Hindlimb muscle (tissue), 1 donor: ENCODE results near the gene TSPOAP1. TPM values are rescaled to one million over a fixed set of nuclear protein-coding genes. Genes with fewer than 3 reads are reported as not detected.

Experiments
- DNase-seq: peaks from one replicate; pipeline ENCODE4 v3.0.0-alpha.2; 2013
- polyA plus RNA-seq: library from polyadenylated mRNA; unstranded; fragments of 120-200 nt; gene quantifications from one replicate; pipeline ENCODE4 v1.2.1, GENCODE V29; 2013; ENCODE audit not compliant: insufficient read length

TSPOAP1 gene
- polyA plus RNA-seq, 1 donor, result 5.5 TPM

- no peak for DNase-seq
Measured at GRCh38 chr17:58315281-58315711, 13.3 kb downstream of the TSPOAP1 start.

DNA sequence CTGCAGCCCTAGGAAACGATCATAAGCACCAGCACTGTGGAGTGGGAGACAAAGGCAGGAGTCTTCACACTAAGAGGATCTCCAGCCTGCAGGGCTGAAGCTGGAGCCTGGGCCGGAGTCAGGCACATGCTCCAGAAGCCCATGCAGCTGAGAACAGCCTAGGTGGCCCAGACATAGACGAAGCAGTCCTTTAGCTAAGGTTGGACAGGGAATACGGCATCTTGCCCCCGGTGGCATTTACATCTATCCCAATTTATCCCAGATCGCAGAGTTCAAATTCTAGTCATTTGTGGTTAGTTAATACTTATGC lies 13.9 kb downstream of the TSPOAP1 start:
- DNase-seq, result no peak

- no peak for DNase-seq
Measured at GRCh38 chr17:58313815-58314705, 14.5 kb downstream of the TSPOAP1 start.

DNA sequence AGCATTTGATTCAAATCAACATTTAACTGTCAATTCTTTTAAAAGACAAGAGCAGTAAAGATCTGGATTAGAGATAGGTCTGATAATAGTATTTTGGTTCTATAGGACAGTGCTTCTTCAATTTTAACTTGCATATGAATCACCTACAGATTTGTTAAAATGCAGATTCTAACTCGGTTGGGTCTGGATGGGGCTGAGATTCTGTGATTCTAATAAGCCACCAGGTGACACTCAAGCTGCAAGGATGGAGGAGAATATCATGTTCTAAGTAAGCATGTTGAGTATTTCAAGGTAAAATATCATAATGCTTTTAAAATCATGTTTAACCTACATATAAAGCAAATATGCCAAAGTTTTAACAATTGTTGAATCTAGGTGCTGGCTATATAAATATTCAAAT lies 15.8 kb downstream of the TSPOAP1 start:
- no peak for DNase-seq

DNA sequence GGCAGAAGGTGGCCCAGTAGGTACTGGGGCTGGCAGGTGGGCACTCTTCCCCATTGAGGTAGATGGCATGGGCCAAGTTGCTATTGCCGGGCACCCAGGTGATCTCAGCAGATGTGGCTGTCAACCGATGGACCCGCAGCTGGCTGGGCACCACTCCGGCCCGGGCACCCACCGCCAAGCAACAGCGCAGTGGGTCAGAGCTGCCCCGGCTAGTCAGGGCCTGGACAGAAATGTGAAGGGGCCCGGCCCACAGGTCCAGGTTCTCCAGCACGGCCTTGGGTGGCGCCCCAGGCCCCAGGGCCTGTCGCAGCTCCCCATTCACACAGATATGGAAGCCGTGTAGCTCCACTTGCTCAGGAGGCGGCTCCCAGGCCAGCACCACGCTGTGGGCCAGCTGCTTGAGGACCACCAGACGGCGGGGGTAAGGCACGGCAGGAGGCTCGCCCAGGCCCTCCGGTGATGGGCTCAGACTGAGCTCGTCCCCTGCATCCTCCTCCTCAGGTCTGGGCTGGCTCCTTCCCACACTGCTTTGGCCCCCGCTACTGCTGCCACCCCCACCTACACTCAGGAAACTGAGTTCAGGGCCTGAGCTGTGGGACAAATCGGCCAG lies 16.5 kb downstream of the TSPOAP1 start:
- no peak for DNase-seq

- no peak for DNase-seq
Measured at GRCh38 chr17:58311429-58311894, 17.1 kb downstream of the TSPOAP1 start.

- DNase-seq, result no peak
Measured at GRCh38 chr17:58310511-58311428, 17.8 kb downstream of the TSPOAP1 start.

DNA sequence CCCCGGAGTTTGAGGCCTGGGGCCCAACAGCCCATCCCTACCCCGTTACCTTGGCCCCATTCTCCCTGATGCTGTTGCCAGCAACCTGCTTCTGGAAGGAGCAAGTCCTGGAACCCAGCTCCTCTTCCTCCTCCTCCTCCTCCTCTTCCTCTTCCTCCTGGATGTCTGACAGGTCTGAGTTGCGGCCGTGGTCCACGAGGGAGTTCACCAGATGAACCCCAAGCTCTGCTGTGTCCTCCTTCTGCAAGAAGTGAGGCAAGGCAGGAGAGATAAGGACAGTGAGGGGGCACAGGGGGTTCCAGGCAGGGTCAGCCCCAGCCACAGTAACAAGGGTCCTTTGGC lies 18.7 kb downstream of the TSPOAP1 start:
- no peak for DNase-seq

DNA sequence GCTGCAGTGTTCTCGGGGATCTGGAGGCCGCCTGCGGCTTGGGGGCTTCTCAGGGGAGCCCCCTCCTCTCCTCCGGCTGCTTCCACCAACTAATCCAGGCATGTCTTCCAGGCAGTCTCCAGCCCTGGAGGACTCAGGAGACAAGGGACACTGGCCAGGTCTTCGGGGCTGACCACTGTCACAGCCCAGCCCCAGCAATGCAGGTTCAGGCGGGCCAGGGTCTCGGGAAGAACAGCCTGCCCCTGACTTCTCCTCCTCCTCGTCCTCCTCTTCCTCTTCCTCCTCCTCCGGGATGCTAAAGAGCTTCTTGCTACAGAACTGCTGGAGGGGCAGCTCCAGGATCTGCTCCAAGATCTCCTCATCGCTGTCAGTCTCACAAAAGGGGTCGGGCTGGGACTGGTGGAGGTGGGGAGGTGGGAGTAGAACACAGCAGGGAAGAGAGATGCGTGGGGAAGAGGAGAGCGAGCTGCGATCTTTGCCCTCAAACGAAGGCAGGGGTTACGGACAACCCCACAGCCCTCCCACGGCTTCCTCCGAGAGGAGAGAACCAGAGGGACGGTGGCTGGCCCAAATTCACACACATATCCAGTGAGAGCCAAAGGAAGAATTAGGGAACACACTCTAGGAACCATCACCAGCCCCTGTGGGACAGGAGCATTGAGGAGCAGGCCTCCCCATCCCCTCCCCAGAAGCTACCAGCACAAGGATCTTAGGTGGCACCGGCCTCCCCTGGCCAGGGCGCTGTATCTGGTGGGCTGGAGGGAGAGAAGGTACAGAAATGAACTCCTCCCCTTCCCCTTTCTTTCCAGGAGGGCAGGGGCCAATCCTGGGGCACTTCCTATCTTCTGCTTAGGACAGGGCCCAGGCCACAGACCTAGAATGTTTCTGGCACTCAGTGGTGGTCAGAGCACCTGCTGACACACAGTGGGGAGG lies 19.3 kb downstream of the TSPOAP1 start:
- DNase-seq, result no peak

- no peak for DNase-seq
Measured at GRCh38 chr17:58308173-58308984, 20.2 kb downstream of the TSPOAP1 start.

- no peak for DNase-seq
Measured at GRCh38 chr17:58307468-58308172, 21.0 kb downstream of the TSPOAP1 start.

DNA sequence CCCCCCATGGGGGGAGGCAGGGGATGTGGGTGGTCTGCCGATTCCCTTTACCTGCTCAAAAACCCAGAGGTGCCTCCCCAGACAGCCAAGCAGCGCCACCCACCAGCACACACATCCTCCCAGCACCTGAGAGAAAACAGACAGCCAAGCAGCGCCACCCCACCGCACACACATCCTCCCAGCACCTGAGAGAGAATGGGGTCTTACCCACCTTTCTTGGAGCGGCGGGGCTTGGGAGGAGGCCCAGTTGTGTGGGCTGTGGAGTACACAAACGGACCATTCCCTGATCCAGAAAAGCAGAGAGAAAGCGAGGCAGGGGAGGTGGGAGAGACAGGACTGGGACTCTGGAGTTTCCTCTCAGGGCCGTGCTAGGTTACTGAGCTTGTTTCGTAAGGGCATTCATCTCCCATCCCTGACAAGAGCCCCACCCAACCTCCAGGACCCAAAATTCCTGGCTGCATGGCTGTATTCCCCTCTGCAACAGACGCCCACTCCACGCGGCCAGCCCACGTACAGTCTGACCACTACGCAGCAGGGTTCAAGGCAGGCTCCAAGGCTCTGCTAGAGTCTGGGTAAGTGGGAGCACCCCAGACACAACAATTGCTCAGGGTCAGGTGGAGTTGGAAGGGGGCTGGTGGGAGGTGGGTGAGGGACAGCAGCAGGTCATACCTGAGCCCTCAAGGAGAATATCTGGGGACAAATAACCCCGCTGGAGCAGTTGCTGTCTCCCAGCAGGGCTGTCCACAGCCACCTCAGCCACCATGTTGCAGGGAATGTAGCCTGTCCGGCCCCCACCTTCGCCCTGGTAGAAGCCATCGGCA lies 22.3 kb downstream of the TSPOAP1 start:
- no peak for DNase-seq

GRCh38 chr17:58305626-58306025 lies 23.0 kb downstream of the TSPOAP1 start:
- DNase-seq, result no peak

- no peak for DNase-seq
Measured at GRCh38 chr17:58304750-58305486, 23.7 kb downstream of the TSPOAP1 start.

DNA sequence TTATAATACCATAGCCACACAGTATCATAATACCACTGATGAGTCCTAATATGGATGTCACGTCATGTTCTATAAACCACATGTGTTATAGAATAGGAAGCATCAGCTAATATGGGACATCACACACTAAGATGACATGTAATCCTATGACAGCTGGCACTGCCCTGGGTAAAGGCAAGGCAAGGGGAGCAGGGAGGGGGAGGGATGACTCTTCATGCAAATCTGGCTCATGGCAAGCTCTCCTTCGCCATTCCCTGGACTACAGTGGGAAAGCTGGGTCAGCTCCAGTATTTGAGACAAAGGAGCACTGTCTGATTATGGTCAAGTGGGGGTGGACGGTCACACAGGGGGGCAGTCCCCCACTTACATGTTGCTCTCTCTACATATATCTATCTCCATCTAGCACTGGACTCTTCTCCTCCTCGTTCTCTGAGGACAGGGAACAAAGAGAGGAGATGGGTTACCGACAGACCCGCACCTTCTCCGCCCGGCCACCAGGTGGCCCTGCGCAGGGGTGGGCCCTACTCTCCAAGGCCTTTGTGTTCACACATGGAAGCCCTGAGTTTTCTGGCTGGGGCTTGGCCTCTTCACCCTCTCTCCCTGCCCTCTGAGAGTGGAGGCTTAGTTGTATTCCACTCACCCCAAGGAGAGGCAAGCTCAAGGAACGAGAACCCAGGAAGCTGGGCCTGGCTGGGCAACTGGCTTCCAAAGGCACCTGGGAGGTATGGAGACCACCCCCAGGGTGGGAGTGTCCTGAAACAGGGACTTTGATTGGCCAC lies 24.4 kb downstream of the TSPOAP1 start:
- DNase-seq, result no peak

DNA sequence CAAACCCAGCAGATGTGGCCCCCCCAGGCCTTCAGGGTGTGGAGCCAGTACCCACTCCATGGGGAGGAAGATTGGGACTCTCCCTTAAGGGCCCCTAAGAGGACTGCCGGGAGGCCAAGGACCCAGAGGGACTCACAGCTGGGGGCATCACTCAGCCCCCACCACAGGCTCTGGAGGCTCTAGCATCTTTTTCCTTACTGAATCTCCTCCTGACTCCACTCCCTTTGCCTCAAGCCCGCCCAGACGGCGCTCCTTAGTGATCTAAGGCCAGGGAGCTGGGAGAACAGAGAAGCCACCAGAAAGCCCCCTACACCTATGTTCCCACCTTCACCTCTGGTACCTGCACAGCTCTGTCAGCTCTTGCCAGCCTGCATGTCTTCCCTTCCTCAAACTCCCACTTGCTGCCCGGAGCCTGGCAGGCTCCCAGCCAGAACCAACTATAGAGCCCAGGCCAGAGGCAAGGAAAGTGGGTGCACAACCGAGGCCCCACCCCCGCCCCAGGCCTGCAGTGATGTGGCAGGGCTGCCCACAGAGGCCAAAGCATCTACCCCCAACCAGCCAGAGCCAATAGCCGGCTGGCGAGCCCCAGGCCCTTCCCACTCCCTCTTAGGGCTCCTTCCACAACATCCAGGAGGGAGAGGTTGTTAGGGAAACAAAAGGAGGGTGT lies 25.5 kb downstream of the TSPOAP1 start:
- no peak for DNase-seq

DNA sequence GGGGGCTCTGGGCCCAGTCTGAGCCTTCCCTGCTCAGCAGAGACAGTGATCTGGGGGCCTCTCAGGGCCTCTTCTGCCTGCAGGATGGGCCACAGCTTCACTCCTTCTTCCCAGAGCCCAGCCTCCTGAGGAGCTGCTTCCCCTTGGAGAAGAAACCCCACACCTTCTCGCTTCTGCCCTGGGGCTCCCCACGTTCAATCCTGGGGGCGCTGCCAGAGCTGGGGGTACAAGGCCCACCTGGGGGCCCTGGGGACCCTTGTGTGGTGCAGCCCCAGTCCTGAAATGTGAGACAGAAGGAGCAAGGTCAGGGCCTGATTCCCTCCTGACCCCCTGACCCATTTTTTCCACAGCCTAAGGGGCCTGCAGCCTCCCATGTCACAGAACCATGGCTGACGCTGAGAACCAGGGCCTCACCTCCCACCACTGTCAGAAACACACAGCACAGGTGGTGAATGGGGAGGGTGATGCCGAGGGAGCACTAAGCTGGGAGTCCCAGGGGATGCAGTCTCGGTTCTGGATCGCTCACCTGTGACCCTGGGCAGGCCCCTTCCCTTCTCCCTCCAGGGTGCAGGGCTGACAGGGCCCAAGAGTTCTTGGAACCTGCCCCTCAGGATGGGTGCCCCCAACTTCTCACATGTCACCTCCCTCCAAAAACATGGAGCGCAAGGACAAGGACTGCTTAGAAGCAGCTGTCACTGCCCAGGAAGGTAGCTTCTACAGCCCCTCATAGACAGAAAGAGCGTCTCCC lies 26.2 kb downstream of the TSPOAP1 start:
- no peak for DNase-seq
